ENCODE measurements around the gene SS18.
"Not testable (repeated sequence)": the region's sequence is repeated elsewhere in the genome, so short reads cannot be mapped to it uniquely, and the experiment has no call there.

Gene SS18, protein sequence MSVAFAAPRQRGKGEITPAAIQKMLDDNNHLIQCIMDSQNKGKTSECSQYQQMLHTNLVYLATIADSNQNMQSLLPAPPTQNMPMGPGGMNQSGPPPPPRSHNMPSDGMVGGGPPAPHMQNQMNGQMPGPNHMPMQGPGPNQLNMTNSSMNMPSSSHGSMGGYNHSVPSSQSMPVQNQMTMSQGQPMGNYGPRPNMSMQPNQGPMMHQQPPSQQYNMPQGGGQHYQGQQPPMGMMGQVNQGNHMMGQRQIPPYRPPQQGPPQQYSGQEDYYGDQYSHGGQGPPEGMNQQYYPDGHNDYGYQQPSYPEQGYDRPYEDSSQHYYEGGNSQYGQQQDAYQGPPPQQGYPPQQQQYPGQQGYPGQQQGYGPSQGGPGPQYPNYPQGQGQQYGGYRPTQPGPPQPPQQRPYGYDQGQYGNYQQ

GRCh38 chr18:26090130-26091046, at the start of gene SS18:
Gene SS18, minus strand, starts transcription at chr18:26090613. Its CDS starts 44 bp downstream, at chr18:26090569.
- DNase-seq: peak; percentile 43 to 75

- no peak for DNase-seq
These were observed 45.1 kb upstream of the SS18 start for GRCh38 chr18:26135548-26135947.

DNA sequence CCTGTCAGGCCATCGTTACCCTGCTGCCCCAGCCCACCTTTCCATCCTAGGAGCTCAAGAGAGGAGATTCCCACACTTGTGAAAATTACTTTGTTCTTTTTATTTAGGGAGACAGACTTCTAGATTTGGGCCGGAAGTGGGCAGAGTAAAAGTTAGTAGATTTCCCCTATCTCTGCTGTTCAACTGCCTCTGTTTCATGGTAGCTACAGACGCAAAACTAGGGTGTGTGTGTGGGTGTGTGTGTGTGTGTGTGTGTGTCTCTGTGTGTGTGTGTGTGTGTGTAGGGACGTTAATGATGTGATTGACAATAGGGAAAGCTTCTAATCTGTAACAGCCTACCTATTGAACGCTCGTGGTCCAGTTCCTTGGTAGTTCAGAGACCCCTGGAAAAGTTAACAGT, 43.7 kb upstream of the SS18 start:
- DNase-seq: no peak

- DNase-seq: no peak
These were observed 43.2 kb upstream of the SS18 start, which contains the start of gene PSMA8 for GRCh38 chr18:26133652-26134051. Gene PSMA8, plus strand, starts transcription at chr18:26133869. Its CDS starts 97 bp downstream, at chr18:26133966.

GRCh38 chr18:26128192-26128591, 37.8 kb upstream of the SS18 start:
- DNase-seq: not testable (repeated sequence)

- no peak for DNase-seq
These were observed 37.4 kb upstream of the SS18 start for GRCh38 chr18:26127786-26128185.

- DNase-seq: not testable (repeated sequence)
These were observed 31.6 kb upstream of the SS18 start for GRCh38 chr18:26121994-26122393.

DNA sequence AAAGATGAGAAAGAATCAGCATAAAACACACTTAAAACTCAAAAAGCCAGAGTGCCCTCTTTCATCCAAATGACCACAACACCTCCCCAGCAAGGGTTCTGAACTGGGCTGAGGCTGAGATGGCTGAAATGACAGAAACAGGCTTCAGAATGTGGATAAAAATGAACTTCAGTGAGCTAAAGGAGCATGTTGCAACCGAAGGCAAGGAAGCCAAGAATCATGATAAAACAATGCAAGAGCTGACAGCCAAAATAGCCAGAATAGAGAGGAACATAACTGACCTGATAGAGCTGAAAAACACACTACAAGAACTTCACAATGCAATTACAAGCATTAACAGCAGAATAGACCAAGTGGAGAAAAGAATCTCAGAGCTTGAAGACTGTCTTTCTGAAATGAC, 31.1 kb upstream of the SS18 start:
- no peak for DNase-seq

- DNase-seq: no peak
These were observed 28.8 kb upstream of the SS18 start for GRCh38 chr18:26119246-26119645.

- no peak for DNase-seq
These were observed 13.6 kb upstream of the SS18 start for GRCh38 chr18:26104035-26104434.

- no peak for DNase-seq
These were observed 13.2 kb upstream of the SS18 start for GRCh38 chr18:26103579-26103978.

DNA sequence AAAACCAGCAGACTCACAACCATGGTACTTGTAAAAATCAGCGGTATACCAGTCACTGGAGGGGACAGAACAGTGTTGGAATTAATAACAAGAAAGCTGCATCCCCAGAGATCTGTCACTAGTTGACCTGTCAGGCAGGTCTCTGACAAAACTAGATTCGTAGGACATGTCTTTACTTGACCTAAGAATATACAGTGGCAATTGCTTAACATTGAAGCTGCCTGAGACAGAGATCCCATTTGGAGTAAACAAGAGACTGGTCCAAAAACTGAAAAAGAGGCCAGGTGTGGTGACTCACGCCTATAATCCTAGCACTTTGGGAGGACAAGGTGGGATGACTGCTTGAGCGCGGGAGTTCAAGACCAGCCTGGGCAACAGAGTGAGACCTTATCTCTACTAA, 7.2 kb upstream of the SS18 start:
- no peak for DNase-seq

DNA sequence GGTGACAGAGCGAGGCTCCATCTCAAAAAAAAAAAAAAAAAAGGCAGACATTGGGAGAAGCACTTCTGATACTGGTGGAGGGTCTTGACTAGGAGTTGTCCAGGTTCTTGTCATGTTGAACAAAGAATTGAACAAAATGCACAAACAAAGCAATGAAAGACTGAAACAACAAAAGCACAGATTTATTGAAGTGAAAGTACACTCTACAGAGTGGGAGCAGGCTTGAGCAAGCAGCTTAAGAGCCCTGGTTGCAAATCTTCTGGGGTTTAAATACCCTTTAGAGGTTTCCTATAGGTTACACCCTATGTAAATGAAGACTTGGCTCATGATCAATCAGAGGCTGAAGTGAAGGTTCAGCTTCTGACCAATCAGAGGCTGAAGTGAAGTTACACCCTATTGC, 6.4 kb upstream of the SS18 start:
- DNase-seq: no peak

- no peak for DNase-seq
These were observed 726 bp upstream of the SS18 start for GRCh38 chr18:26091047-26091630.

DNA sequence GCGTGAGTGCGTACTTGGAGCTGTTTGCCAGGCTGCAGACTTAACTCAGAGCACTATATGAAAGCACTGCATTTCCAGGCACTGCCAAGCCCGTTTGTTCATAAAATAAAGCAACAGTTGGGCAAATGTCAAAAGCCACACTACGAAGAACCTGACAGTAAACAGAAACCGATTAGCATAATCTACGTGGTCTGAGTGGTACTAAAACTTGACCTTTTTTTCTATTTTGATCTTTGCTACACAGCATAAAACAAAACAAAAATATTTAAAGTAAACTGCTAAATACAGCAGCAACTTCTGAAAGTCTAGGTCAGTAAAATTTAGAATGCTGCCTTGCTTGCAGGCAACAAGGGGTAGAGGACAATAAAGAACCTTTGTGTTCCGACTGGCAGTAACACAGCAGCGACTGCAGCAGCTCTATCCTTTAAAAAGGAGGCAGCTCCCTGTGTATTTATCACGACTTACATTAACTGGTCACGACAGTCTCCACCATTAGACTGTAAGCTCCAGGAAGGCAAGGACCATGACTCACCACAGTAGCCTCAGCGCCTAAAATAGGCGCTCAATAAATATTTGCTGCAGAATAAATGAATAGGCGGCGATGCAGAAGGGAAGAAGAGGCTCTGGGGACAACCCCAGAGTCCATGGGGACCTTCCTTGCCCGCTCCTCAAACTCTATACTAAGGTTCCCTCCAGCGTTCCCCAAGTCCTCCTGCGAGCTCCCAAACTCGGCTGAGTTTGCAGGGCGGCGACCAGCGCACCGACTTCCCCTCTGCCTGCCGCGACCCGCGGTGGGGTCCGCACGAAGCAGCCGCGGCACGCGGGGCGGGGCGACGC, 902 bp downstream of the SS18 start:
- DNase-seq: no peak

- no peak for DNase-seq
These were observed 1.9 kb downstream of the SS18 start for GRCh38 chr18:26088487-26088886.

- DNase-seq: no peak
These were observed 3.5 kb downstream of the SS18 start for GRCh38 chr18:26086959-26087358.

GRCh38 chr18:26085056-26085455, 5.4 kb downstream of the SS18 start:
- DNase-seq: no peak

- DNase-seq: no peak
These were observed 7.3 kb downstream of the SS18 start for GRCh38 chr18:26083099-26083498.

DNA sequence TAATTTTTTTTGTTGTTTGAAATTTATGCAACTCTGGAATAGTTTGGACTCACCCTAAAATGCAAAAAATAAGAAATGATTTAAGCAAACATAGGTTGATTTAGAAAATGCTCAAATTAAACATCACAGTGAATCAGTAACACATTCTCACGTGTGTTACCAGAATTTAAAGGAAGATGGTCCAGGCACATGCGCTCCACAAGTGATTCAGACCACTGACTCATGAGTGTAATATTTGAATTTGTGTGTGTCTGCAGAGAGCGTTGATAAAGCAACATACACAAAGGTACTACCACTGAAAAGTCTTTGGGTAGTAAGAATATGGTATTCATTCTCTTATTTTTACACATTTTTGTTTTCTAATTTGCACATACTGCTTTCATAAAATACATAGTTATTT, 7.9 kb downstream of the SS18 start:
- DNase-seq: no peak

DNA sequence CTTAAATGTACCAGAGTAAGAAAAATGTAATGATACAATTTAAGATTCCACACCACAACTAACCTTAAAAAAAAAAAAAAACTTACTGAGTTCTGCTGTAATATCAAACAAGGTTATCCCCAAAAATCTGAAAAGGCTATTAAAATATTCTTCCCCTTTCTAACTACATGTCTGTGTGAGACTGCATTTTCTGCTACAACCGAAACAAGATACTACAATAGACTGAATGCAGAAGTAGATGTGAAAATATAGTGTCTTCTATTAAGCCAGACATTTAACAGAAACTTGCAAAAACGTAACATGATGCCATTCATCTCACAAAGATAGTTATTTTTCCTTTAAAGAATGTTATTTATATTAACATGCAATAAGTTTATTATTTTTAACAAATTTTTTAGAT, 16.2 kb downstream of the SS18 start:
- no peak for DNase-seq

DNA sequence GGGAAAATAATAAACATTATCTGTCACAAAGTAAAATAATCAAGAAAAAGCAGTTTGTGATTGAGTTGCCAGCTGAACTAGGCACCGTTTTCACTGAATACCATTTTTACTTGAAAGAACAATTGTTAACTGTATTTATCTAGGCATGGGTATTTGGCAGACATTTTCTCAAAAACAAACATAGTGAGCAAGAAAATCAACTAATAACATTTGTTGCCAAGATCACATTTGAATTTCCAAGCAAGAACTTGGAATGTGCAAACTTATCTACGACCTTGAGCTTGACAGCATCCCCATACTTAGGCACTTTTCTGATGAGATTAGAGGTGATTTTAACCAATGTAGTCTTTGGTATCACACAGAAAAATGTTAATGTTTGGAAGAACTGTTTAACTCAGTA, 16.7 kb downstream of the SS18 start:
- DNase-seq: no peak

DNA sequence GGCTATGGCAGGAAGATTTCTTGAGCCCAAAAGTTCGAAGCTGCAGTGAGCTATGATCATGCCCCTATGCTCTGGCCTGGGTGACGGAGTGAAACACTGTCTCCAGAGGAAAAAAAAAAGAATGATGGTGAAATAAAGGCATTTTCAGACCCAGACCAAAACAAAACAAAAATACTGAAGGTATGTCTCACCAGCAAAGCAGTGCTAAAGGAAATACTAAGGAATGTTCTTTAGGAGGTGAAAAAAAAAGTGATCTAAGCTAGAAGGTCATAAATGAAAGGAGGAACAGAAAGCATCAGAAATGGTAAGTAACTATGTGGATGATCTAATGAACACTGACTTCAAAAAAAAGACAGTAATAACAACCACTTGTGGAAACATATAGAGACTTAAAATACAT, 18.7 kb downstream of the SS18 start:
- DNase-seq: no peak

Data from NCI-H187 (cell line).